K562 (cell line): ENCODE results near the gene B3GAT1. TPM values are rescaled to one million over a fixed set of nuclear protein-coding genes. Genes with fewer than 3 reads are reported as not detected.

Experiments used
- ATAC-seq: fragments of 200-7000 bp; cut with Tn5 transposase; 3 replicates; pipeline ENCODE4 v1.9.1; 2020; ENCODE audit warnings: moderate library complexity
- BruUV-seq: library from RNA; stranded (reverse); fragments of 400-500 nt; replicated peaks from 2 replicates; lab custom pipeline; 2021; lab: Mats Ljungman, UMichigan
- CTCF ChIA-PET: fragments of 300-600 bp; formaldehyde crosslinking; extraction: SDS; loops from one replicate; lab custom pipeline; 2021; ENCODE audit warnings: low intra/inter-chr PET ratio; lab: Yijun Ruan, JAX
- POLR2A ChIA-PET: fragments of 300-600, 350-650 bp; sonication (Branson Sonifier 250); formaldehyde crosslinking; extraction: SDS; loops from one replicate; lab custom pipeline; 2021; ENCODE audit warnings: antibody characterized with exemption, inconsistent platforms; lab: Yijun Ruan, JAX
- DNase-seq, 4 experiments: peaks; one replicate each; pipeline versions ENCODE4 v3.0.0 to v3.0.0-alpha.2; 2011 to 2018; ENCODE audit warnings: low spot score in 3 of 4, mixed read lengths in 3 of 4; ENCODE audit errors: extremely low read depth in 1 of 4
- FAIRE-seq: peaks from 2 replicates; lab custom pipeline; 2011; peaks lifted over from hg19 to GRCh38; lab: Jason Lieb, UNC
- H2AFZ ChIP-seq: 2 replicates; pipeline ENCODE4 v1.6.0; 2011; ENCODE audit warnings: low read depth, low read length, control low read depth, inconsistent platforms
- H3K27ac ChIP-seq: fragments of 200-600 bp; 3 replicates; pipeline ENCODE4 v1.8.0; 2011; ENCODE audit warnings: low read depth, mild to moderate bottlenecking, control low read depth, inconsistent platforms, low read length, moderate library complexity, mixed read lengths; ENCODE audit errors: extremely low read depth
- H3K27me3 ChIP-seq, 2 experiments: fragments of 300-600 bp in 1 of 2; 2 replicates in 1 of 2; 3 replicates in 1 of 2; pipeline versions ENCODE4 v1.6.0 to v1.8.0; 2011; ENCODE audit warnings: inconsistent platforms in 2 of 2, low read length in 2 of 2, mild to moderate bottlenecking in 1 of 2, mixed read lengths in 1 of 2, moderate library complexity in 1 of 2; ENCODE audit not compliant: control insufficient read depth in 2 of 2, insufficient read depth in 2 of 2
- H3K36me3 ChIP-seq: fragments of 300-600 bp; 3 replicates; pipeline ENCODE4 v1.8.0; 2011; ENCODE audit warnings: mild to moderate bottlenecking, low read length, inconsistent platforms; ENCODE audit not compliant: control insufficient read depth, insufficient read depth
- H3K4me1 ChIP-seq, 2 experiments: fragments of 200-600 bp in 1 of 2; replicated peaks in 1 of 2; 2 replicates in 1 of 2; 3 replicates in 1 of 2; pipeline versions ENCODE4 v1.5.1 to v1.8.0; 2011; ENCODE audit warnings: inconsistent platforms in 2 of 2, low read length in 2 of 2, mild to moderate bottlenecking in 1 of 2, mixed read lengths in 1 of 2, moderate library complexity in 1 of 2; ENCODE audit not compliant: control insufficient read depth in 2 of 2, insufficient read depth in 2 of 2
- H3K4me2 ChIP-seq: 2 replicates; pipeline ENCODE4 v1.6.1; 2011; ENCODE audit warnings: low read length, control low read depth, inconsistent platforms, mixed read lengths; ENCODE audit not compliant: insufficient read depth
- H3K4me3 ChIP-seq: fragments of 200-600 bp; sonication (generic), shearing (Covaris generic); 2 replicates; pipeline ENCODE4 v1.5.1; 2016; ENCODE audit warnings: control low read depth, inconsistent platforms
- H3K79me2 ChIP-seq: fragments of 200-600 bp; 3 replicates; pipeline ENCODE4 v1.8.0; 2011; ENCODE audit warnings: low read length, inconsistent platforms; ENCODE audit not compliant: control insufficient read depth, insufficient read depth
- H3K9ac ChIP-seq, 2 experiments: 2 replicates each; pipeline versions ENCODE4 v1.6.0 to v1.6.1; 2011; ENCODE audit warnings: low read depth in 2 of 2, low read length in 2 of 2, control low read depth in 1 of 2, inconsistent platforms in 1 of 2, mild to moderate bottlenecking in 1 of 2, mixed read lengths in 1 of 2; ENCODE audit not compliant: insufficient read depth in 1 of 2
- H3K9me1 ChIP-seq: one replicate; pipeline ENCODE4 v1.6.0; 2011; ENCODE audit warnings: inconsistent platforms, mild to moderate bottlenecking, low read length, moderate library complexity; ENCODE audit not compliant: control insufficient read depth, insufficient read depth
- H3K9me3 ChIP-seq: replicated peaks from 2 replicates; pipeline ENCODE4 v1.5.1; 2011; ENCODE audit warnings: low read depth, low read length, inconsistent platforms; ENCODE audit not compliant: control insufficient read depth, insufficient read depth
- H4K20me1 ChIP-seq: replicated peaks from 2 replicates; pipeline ENCODE4 v1.6.1; 2011; ENCODE audit warnings: low read length, inconsistent platforms, mixed read lengths; ENCODE audit not compliant: control insufficient read depth, insufficient read depth
- CCNT2 ChIP-seq: IDR thresholded peaks from 2 replicates; pipeline ENCODE4 v1.6.1; 2011; ENCODE audit warnings: borderline replicate concordance, low read depth, mild to moderate bottlenecking, moderate library complexity, mixed read lengths, low read length; ENCODE audit not compliant: insufficient read length; ENCODE audit errors: extremely low read depth
- CHCHD3 ChIP-seq: fragments of 250-450 bp; sonication (Bioruptor Pico); IDR thresholded peaks from 2 replicates; pipeline ENCODE4 v2.1.2; 2022; ENCODE audit warnings: mild to moderate bottlenecking
- HNRNPUL1 ChIP-seq: fragments of 200-400 bp; formaldehyde crosslinking; IDR thresholded peaks from 2 replicates; pipeline ENCODE4 v1.6.1; 2017; ENCODE audit warnings: low read length
- JUN ChIP-seq, 2 experiments: sonication (generic) in 1 of 2; formaldehyde crosslinking in 1 of 2; IDR thresholded peaks; 2 replicates each; pipeline versions ENCODE4 v1.6.1 to v1.8.0; 2012 to 2022; ENCODE audit warnings: borderline replicate concordance in 2 of 2, mild to moderate bottlenecking in 2 of 2, improper control_type of control experiment in 1 of 2, low read depth in 1 of 2, low read length in 1 of 2, missing genetic modification reagents in 1 of 2
- L3MBTL2 ChIP-seq: fragments of 450-650 bp; IDR thresholded peaks from 2 replicates; pipeline ENCODE4 v1.6.1; 2016; ENCODE audit warnings: mild to moderate bottlenecking, moderate library complexity
- MAZ ChIP-seq, 2 experiments: fragments of 450-650 bp in 1 of 2; sonication (generic) in 1 of 2; formaldehyde crosslinking; IDR thresholded peaks in 1 of 2; conservative IDR thresholded peaks in 1 of 2; 2 replicates each; pipeline versions ENCODE4 v1.4.0 to v1.5.0; 2020; ENCODE audit warnings: mild to moderate bottlenecking in 1 of 2, missing genetic modification reagents in 1 of 2
- MYNN ChIP-seq, 2 experiments: sonication (generic); formaldehyde crosslinking in 1 of 2; IDR thresholded peaks; 2 replicates each; pipeline versions ENCODE4 v1.5.0 to v1.6.1; 2016 to 2020; ENCODE audit warnings: antibody characterized with exemption in 1 of 2, missing genetic modification reagents in 1 of 2
- RBFOX2 ChIP-seq: fragments of 200-400 bp; formaldehyde crosslinking; IDR thresholded peaks from 2 replicates; pipeline ENCODE4 v1.6.1; 2017; ENCODE audit warnings: low read depth, mild to moderate bottlenecking, low read length, moderate library complexity
- ZBTB1 ChIP-seq: sonication (generic); formaldehyde crosslinking; IDR thresholded peaks from 2 replicates; pipeline ENCODE4 v1.8.1; 2023; ENCODE audit warnings: missing genetic modification reagents, low read depth, mild to moderate bottlenecking, borderline replicate concordance
- ZNF24 ChIP-seq: fragments of 450-650 bp; IDR thresholded peaks from 2 replicates; pipeline ENCODE4 v1.6.1; 2016
- ZNF354B ChIP-seq: fragments of 250-450 bp; sonication (Bioruptor Pico); IDR thresholded peaks from 2 replicates; pipeline ENCODE4 v1.4.0; 2020
- WGBS: fragments of 100-300 bp; shearing (Covaris generic); methylation state at CpG from one replicate; pipeline ENCODE4 v1.1.6; 2016; ENCODE audit warnings: low coverage, mixed read lengths; ENCODE audit not compliant: insufficient coverage; ENCODE audit errors: missing lambda C conversion rate; 5-methylcytosine and 5-hydroxymethylcytosine counted together
- in situ Hi-C: fragments of 300-500 bp; cut with MboI; formaldehyde crosslinking; loops from 4 replicates; pipeline ENCODE4 v1.15.0; 2018; ENCODE audit warnings: inconsistent platforms, mixed read lengths
- intact Hi-C: fragments of 100-400 bp; cut with micrococcal nuclease; formaldehyde crosslinking; loops from 2 replicates; pipeline ENCODE4 v1.14.2; 2022
- polyA plus RNA-seq, 8 experiments: library from polyadenylated mRNA; depleted of rRNA in 4 of 8; stranded (reverse) in 5 of 8; unstranded in 3 of 8; fragments of >200 nt; fragmentation: Nextera tagmentation in 2 of 8; fragmentation: Illumina TruSeq in 1 of 8; extraction: Ambion mirVana in 2 of 8; extraction: Trizol in 1 of 8; gene quantifications; 2 replicates each; pipeline versions ENCODE4 v1.2.1 to v1.2.3, GENCODE V29; 2011 to 2014; ENCODE audit warnings: inconsistent platforms in 1 of 8, missing spikeins in 1 of 8
- total RNA-seq, 7 experiments: library from RNA; depleted of rRNA in 6 of 7; stranded (reverse); fragments of >200 nt in 6 of 7; fragmentation: Illumina TruSeq in 2 of 7; extraction: Trizol in 2 of 7; gene quantifications; 2 replicates each; pipeline versions ENCODE4 v1.2.1 to v1.2.3, GENCODE V29; 2011 to 2021; ENCODE audit warnings: low replicate concordance in 1 of 7
- TF ChIP-seq, protein P1 (sequence below): IDR thresholded peaks from 2 replicates; pipeline ENCODE4 v1.6.1; 2011; ENCODE audit warnings: borderline replicate concordance, low read depth, mild to moderate bottlenecking, moderate library complexity, low read length; ENCODE audit not compliant: insufficient read depth, poor library complexity, severe bottlenecking
- TF ChIP-seq, protein P2 (sequence below): fragments of 250-450 bp; sonication (Bioruptor Pico); IDR thresholded peaks from 2 replicates; pipeline ENCODE4 v1.5.0; 2020; ENCODE audit warnings: mild to moderate bottlenecking
- TF ChIP-seq, protein P3 (sequence below), 2 experiments: fragments of 450-650 bp; conservative IDR thresholded peaks; 2 replicates each; pipeline ENCODE4 v1.6.1; 2017; ENCODE audit warnings: mild to moderate bottlenecking in 2 of 2, moderate library complexity in 2 of 2
- TF ChIP-seq, protein P4 (sequence below): fragments of 250-450 bp; sonication (Bioruptor Pico); IDR thresholded peaks from 2 replicates; pipeline ENCODE4 v1.8.0; 2021; ENCODE audit warnings: borderline replicate concordance, mild to moderate bottlenecking, moderate library complexity; ENCODE audit not compliant: poor library complexity, severe bottlenecking

Gene B3GAT1
- total and polyA plus RNA-seq, 9 of the 15 experiments (the other 6 are each of a cell fraction or from before 2014, with no cell fraction given): 0.01 to 0.53 (median 0.14) TPM; not detected in 1

DNA sequence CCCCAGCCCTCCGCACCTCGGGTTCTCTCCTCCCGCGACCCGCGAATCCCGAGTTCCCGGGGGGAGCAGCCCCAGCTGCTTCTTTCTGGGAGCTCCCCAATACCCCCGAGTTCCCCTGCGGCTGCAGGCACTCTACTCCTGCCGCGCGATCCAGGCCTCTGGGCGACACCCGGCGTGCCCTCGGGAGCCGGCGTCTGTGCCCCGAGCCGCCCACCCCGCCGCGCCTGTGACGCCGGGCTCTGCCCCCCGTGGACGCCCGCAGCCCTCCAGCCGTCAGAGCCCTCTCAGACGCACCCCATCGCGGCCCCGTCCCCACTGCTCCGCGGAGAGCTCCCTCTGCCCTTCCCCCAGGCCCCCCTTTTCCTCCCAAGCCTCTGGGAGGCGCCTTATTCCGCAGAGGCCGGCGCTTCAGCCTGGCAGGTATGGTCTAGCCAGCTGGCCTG lies 79.8 kb downstream of the B3GAT1 start:
- Histone ChIP-seq H3K9me3 (no peaks in the 10 kb centered on the region), H3K27me3 (peaks cover 4 to 7% of the 10 kb centered on the region in 2 experiments; a peak in 4 of 5 replicates), H3K36me3 (no peaks in the 10 kb centered on the region), H3K9ac (peak overlapping the region; percentile 70 to 90), H3K4me1 (peaks cover 8 to 19% of the 10 kb centered on the region in 2 experiments; a peak in 4 of 5 replicates), H3K4me3 (peak overlapping the region; percentile 65), H3K4me2 (peak overlapping the region; percentile 76), H2AFZ (peak overlapping the region; percentile 91), H3K9me1 (no peaks in the 10 kb centered on the region), H3K79me2 (0 out of 3 replicates have a peak, but pooled peaks cover 2% of the 10 kb centered on the region), H4K20me1 (no peaks in the 10 kb centered on the region), H3K27ac (peak overlapping the region; percentile 64)
- DNase-seq (peak; percentile 47 to 66 (median 58)), ATAC-seq (peak; percentile 80), FAIRE-seq (no peak)
- WGBS: 2% methylated on average over 11 of the region's 40 CpGs
- BruUV-seq: no TSS peak
- in situ Hi-C loops (no loop called here), intact Hi-C loops (no loop called here)
- ChIA-PET POLR2A (no interaction called here), CTCF (no interaction called here)
- TF ChIP-seq, protein P1, sequence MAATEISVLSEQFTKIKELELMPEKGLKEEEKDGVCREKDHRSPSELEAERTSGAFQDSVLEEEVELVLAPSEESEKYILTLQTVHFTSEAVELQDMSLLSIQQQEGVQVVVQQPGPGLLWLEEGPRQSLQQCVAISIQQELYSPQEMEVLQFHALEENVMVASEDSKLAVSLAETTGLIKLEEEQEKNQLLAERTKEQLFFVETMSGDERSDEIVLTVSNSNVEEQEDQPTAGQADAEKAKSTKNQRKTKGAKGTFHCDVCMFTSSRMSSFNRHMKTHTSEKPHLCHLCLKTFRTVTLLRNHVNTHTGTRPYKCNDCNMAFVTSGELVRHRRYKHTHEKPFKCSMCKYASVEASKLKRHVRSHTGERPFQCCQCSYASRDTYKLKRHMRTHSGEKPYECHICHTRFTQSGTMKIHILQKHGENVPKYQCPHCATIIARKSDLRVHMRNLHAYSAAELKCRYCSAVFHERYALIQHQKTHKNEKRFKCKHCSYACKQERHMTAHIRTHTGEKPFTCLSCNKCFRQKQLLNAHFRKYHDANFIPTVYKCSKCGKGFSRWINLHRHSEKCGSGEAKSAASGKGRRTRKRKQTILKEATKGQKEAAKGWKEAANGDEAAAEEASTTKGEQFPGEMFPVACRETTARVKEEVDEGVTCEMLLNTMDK: peak; percentile 60
- no peak for TF ChIP-seq HNRNPUL1
- TF ChIP-seq L3MBTL2: peak; percentile 50; the same call in 1 of the 2 replicates
- no peak for TF ChIP-seq ZNF24
- TF ChIP-seq MAZ (CRISPR knock-in tag; conservative IDR thresholded peaks at IDR 0.05 in 1 of 2, IDR thresholded peaks at IDR 0.05 in 1 of 2): peak in 1 of 2 experiments; percentile 42; a peak in 1 of 4 replicates
- no peak for TF ChIP-seq MYNN (IDR thresholded peaks at IDR 0.05)
- no peak for TF ChIP-seq MYNN (CRISPR knock-in tag; IDR thresholded peaks at IDR 0.05)
- TF ChIP-seq JUN (IDR thresholded peaks at IDR 0.05; ENCODE audit: borderline replicate concordance, low read depth, low read length): peak; percentile 5; the same call in 1 of the 2 replicates
- 0 out of 2 replicates have a peak, but pooled peaks have one; percentile 2 for TF ChIP-seq JUN (CRISPR knock-in tag; IDR thresholded peaks at IDR 0.05; ENCODE audit: borderline replicate concordance)
- no peak for TF ChIP-seq CCNT2
- TF ChIP-seq ZNF354B (CRISPR knock-in tag): no peak
- peak; percentile 13; the same call in 1 of the 2 replicates for TF ChIP-seq ZBTB1 (CRISPR knock-in tag)
- TF ChIP-seq CHCHD3 (CRISPR knock-in tag): no peak
- TF ChIP-seq, protein P2, sequence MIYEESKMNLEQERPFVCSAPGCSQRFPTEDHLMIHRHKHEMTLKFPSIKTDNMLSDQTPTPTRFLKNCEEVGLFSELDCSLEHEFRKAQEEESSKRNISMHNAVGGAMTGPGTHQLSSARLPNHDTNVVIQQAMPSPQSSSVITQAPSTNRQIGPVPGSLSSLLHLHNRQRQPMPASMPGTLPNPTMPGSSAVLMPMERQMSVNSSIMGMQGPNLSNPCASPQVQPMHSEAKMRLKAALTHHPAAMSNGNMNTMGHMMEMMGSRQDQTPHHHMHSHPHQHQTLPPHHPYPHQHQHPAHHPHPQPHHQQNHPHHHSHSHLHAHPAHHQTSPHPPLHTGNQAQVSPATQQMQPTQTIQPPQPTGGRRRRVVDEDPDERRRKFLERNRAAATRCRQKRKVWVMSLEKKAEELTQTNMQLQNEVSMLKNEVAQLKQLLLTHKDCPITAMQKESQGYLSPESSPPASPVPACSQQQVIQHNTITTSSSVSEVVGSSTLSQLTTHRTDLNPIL (CRISPR knock-in tag): no peak
- TF ChIP-seq, protein P3, sequence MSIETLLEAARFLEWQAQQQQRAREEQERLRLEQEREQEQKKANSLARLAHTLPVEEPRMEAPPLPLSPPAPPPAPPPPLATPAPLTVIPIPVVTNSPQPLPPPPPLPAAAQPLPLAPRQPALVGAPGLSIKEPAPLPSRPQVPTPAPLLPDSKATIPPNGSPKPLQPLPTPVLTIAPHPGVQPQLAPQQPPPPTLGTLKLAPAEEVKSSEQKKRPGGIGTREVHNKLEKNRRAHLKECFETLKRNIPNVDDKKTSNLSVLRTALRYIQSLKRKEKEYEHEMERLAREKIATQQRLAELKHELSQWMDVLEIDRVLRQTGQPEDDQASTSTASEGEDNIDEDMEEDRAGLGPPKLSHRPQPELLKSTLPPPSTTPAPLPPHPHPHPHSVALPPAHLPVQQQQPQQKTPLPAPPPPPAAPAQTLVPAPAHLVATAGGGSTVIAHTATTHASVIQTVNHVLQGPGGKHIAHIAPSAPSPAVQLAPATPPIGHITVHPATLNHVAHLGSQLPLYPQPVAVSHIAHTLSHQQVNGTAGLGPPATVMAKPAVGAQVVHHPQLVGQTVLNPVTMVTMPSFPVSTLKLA (conservative IDR thresholded peaks at IDR 0.05): peak; percentile 6 to 10; a peak in 1 of 4 replicates
- TF ChIP-seq, protein P4, sequence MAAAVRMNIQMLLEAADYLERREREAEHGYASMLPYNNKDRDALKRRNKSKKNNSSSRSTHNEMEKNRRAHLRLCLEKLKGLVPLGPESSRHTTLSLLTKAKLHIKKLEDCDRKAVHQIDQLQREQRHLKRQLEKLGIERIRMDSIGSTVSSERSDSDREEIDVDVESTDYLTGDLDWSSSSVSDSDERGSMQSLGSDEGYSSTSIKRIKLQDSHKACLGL (CRISPR knock-in tag): no peak
- TF ChIP-seq RBFOX2: peak; percentile 55
